ENCODE data around the gene GBGT1.

- TF ChIP-seq CTCF (IDR thresholded peaks at IDR 0.05; ENCODE audit: insufficient read depth, low read length, poor library complexity, severe bottlenecking) (no peak), EZH2phosphoT487 (conservative IDR thresholded peaks at IDR 0.05; ENCODE audit: low read length) (no peak)
Measured at GRCh38 chr9:133161547-133161950, 2.2 kb downstream of the GBGT1 start.

Data from SU-DHL-6 (cell line).